NCI-H1436 (cell line): ENCODE data around the gene TSR2.

ENCODE experiments used
- DNase-seq: peaks from one replicate; lab custom pipeline; 2025; lab: John Stamatoyannopoulos, UW

Gene TSR2

DNA sequence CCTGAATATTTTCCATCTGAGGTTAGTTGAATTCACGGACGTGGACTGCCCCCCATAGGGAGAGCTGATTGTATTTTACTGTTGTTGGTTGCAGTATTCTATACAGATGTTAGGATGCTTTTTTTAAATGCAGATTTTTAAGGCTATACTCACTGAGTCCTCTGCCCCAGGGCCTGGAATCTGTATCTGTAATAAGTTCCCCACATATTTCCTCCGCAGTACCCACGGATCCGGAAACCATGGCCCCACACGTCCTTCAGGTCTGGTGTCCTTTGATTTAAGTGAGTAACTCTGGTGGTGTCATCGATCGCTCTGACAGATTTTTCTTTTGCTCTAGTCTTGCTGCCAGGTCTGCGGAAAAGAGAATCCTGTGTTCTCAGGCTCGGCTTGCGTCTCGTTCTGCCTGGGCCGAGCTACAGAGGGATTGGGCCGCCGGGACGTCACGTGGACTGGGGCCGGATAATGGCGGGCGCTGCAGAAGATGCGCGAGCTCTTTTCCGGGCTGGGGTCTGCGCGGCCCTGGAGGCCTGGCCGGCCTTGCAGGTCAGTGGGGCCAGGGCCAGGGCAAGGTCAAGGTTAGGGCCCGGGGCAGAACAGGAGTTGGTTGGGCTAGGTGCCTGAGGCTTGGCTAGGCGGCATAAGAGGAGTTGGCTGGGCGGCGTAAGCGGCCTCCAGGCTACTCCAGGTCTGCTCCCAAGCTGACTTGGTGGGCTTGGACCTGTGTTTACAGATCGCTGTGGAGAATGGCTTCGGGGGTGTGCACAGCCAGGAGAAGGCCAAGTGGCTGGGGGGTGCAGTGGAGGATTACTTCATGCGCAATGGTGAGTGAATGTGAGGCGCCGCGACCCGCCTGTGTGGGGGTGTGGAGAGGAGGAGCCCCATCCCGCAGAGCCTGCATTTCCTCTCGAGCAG, at the start of gene TSR2:
TSS of gene TSR2 (plus strand) at position 445 of the 912 bp plus-strand sequence. CDS start at position 463, 18 bp downstream.
- DNase-seq = peak; percentile 85

- no peak for DNase-seq
Measured at GRCh38 chrX:54397113-54397512, 43.1 kb upstream of the TSR2 start.

- no peak for DNase-seq
Measured at GRCh38 chrX:54407266-54407665, 32.9 kb upstream of the TSR2 start.

DNA sequence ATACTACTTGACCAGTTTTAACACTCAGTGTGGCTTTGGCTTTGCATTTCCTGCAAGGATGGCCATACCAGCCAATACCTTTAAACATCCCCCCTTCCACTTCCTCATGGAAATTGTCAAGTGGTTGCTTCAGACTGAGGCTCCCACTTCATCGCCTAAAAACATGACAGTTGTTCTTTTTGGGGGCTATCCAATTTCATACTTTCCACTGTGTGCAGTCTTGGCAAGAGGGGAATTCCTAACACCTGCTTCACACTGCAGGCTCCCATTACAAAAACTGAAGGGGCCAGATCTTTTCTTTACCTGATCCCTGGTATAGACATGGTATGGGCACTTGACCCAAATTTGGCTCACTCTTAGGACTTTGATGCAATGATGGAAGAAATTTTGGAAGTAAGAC, 28.5 kb upstream of the TSR2 start:
- DNase-seq = no peak

GRCh38 chrX:54413753-54414152, 26.5 kb upstream of the TSR2 start:
- DNase-seq = no peak

GRCh38 chrX:54415534-54416350, 24.5 kb upstream of the TSR2 start:
- no peak for DNase-seq

DNA sequence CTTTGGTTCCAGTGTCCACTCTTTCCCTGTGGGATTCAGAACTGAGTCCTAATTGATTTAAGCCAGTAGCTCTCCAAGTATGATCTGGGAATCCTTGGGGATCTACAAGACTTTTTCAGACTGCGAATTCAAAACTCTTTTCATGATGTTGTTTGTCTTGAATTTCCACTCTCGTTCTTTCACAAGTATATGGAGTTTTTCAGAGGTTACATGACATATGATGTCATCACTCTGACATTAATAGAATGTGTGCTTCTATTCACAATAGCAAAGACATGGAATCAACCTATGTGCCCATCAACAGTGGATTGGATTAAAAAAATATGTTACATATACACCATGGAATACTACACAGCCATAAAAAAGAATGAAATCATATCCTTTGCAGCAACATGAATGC, 23.2 kb upstream of the TSR2 start:
- DNase-seq = no peak

GRCh38 chrX:54419559-54420302, 20.5 kb upstream of the TSR2 start:
- no peak for DNase-seq

GRCh38 chrX:54422168-54422567, 18.0 kb upstream of the TSR2 start:
- DNase-seq = no peak

DNA sequence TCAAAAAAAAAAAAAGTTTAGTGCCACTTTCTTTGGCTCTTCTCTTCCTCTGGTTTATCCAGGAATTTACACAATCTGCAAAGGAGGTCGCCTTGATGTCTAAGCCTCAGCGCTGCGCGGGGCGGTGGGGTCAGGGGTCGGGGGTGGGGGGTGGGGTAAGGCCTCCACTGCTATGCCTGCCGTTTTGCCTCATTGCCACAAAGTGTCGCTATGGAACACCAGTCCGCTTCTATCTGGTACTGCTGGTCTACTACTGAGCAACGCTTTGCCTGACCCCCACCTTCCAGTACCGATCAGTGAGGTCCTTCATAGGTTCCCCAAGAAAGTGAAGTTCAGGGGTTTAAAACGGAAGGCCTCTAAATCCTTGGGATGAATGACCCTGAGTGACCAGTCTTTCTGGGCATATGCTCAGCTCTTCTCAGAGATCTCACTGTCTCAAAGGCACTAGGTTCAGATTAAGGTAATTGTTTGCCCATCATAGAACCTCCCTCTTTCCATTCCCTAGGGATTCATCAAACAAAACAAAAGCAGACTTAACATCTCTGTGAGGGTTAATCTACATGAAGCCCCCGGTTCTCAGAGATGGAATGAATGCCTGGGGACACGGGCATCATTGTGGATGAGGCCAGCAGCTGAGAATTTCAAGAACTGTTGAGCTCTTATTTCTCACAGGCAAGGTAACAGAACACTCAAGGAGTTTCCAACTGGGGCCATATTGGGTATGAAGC, 16.9 kb upstream of the TSR2 start:
- DNase-seq = no peak

DNA sequence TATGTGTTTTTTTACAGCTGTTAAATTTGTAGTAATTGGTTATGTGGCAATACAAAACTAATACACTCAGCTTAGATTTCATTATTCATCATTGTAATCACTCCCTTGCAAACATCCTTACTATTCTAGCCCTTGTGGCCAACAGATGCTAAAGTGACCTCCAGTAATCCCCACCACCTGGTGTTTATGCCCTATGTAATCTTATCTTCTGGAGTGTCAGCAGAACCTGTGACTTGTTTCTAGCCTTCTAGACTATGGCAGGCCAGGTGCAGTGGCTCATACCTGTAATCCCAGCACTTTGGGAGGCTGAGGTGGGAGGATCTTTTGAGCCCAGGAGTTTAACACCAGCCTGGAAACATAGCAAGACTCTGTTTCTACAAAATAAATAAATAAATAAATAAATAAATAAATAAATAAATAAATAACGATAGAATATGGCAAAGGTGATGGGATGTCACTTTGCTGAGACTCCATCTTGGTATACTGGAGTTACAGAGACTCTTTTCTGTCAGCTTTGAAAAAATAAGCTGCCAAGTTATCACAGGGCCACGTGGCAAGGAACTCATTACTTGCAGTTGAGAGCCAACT, 12.3 kb upstream of the TSR2 start:
- no peak for DNase-seq

DNA sequence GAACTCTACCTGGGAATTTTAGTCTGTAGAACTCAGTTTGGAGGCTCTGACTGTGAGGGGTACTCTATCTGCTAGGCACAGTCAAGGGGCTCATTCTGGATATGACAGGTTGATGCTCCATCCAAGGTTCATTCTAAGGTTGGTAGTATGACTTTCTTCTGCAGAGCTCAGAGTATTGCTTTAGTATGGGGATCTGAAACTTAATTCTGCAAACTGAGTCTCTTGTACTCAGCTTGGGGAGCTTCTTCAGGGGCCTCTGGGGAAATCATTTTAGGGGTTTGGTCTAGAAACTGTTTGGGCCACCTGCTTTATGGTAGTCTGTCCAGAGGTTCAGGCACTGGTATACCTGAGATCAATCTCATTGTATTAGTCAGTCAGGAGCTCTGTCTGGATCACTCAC, 9.7 kb upstream of the TSR2 start:
- DNase-seq = no peak

GRCh38 chrX:54435121-54435520, 5.1 kb upstream of the TSR2 start:
- DNase-seq = no peak

DNA sequence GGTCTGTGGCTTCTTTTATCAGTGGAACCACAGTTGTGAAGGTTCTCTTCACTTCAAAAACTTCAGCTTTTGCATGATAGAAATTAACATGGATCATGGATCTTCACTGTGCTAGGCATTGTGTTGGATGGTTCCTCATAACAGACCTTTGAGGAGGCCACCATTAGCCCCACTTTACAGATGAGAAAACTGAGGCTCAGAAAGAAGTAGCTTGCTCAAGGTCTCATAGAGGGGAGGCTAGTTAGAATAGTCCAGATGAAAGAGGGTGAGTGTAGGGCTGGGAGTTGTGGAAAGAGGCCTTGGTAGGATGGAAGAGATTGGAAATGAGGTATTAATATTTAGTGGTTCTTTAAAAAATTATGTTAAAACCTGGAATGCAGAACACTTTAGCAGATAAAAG, 2.6 kb downstream of the TSR2 start:
- no peak for DNase-seq

DNA sequence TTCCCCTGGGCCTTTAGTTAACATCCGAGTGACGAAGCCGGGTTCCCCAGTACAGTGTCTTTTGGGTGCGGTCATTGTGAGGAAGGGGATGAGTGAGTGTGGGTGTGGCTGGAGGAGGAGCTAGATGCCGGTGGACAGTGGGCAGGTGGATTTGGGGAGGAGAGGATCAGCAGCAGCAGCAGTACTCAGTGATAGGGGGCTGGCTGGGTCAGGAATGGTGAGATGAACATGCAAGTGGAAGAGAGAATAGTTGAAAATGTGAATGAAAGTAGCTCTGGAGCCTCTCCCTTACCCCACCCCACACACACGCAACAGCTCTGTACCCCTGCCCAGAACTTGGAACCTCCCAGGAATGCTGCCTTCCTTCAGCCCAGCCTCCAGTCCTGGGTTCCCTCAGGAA, 4.5 kb downstream of the TSR2 start:
- no peak for DNase-seq

- no peak for DNase-seq
Measured at GRCh38 chrX:54446084-54446483, 5.9 kb downstream of the TSR2 start.

- DNase-seq = peak; percentile 1
Measured at GRCh38 chrX:54447461-54447860, 7.3 kb downstream of the TSR2 start.

- DNase-seq = no peak
Measured at GRCh38 chrX:54449929-54450328, 9.7 kb downstream of the TSR2 start.

DNA sequence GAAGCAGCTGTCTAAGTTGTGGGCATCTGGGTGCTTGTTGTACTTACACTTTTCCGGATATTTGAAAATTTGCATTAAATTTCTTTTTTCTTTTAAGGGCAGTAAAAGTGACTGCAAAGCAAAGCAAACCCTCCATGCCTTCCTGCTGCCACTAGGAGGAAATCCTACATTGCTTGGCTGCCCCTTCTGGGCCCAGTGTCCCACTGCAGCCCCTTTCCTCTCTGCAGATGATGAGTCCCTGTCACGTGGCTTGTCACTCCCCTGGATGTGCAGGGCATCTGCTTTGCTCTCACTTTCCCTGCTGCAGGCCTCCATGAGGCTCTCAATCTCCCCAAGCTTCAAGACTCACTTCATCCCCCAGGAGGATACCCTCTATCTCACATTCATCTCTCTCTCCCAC, 12.7 kb downstream of the TSR2 start:
- no peak for DNase-seq

DNA sequence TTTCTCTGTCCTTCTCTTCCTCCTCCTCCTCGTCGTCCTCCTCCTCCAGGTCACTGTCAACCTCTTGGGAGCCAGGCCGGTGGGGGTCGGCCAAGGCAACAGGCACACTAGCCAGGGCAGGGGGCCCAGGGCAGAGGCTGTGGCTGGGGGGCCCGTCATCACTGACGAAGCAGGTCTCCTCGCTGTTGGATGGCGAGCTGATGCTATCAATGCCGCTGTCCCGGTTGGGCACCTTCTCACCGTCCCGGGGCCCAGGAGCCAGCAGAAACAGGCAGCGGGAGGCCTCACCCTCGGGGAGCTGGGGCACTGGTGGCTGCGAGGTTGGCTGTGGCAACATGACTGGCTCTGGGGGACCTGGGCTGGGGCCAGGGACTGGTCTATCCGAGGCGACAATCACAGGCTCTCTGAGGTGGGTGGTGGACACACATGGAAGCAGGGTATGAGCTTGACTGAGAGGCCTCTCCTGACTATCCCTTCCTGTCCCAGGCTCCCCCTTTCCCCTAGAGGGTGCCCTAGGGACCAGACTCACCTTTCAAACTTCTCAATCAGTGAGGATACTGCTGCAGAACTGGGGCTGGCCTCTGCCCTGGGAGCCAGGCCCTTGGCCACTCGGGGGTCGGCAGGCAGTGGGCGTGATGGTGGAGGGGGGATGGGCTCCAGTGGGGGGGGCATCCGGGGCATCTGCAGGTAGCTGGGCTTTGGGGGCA, 30.0 kb downstream of the TSR2 start:
- no peak for DNase-seq
